WTC11 (cell line): ENCODE measurements around the gene TOX2. TPM values are rescaled to one million over a fixed set of nuclear protein-coding genes. Genes with fewer than 3 reads are reported as not detected.

Experiments
- ATAC-seq: fragments of 200-7000 bp; cut with Tn5 transposase; 2 replicates; pipeline ENCODE4 v1.10.0; 2021; ENCODE audit warnings: mild to moderate bottlenecking, moderate library complexity
- CTCF ChIA-PET: fragments of 300-600 bp; sonication (Branson Sonifier 250); formaldehyde crosslinking; loops from one replicate; lab custom pipeline; 2021; ENCODE audit warnings: antibody characterized with exemption; lab: Charles Lee
- POLR2A ChIA-PET: fragments of 350-600 bp; sonication (Branson Sonifier 250); formaldehyde crosslinking; loops from one replicate; lab custom pipeline; 2021; ENCODE audit warnings: antibody characterized with exemption; lab: Charles Lee
- DNase-seq: peaks from one replicate; pipeline ENCODE4 v3.0.0; 2021; ENCODE audit warnings: low spot score
- H3K27ac Mint-ChIP-seq: 2 replicates; pipeline ENCODE4 v1.8.0; 2021; ENCODE audit warnings: mixed read lengths
- H3K27me3 Mint-ChIP-seq: 2 replicates; pipeline ENCODE4 v1.8.0; 2021; ENCODE audit warnings: low read depth, mild to moderate bottlenecking, moderate library complexity, mixed read lengths
- H3K36me3 Mint-ChIP-seq: 2 replicates; pipeline ENCODE4 v1.8.0; 2021; ENCODE audit warnings: mixed read lengths
- H3K4me1 Mint-ChIP-seq: 2 replicates; pipeline ENCODE4 v1.8.0; 2022; ENCODE audit warnings: mixed read lengths
- H3K4me3 Mint-ChIP-seq: 2 replicates; pipeline ENCODE4 v1.8.0; 2021; ENCODE audit warnings: mild to moderate bottlenecking, moderate library complexity, mixed read lengths
- H3K9me3 Mint-ChIP-seq: 2 replicates; pipeline ENCODE4 v1.8.0; 2021; ENCODE audit warnings: mixed read lengths
- ATF1 ChIP-seq: sonication (generic); formaldehyde crosslinking; IDR thresholded peaks from 2 replicates; pipeline ENCODE4 v1.8.1; 2023; ENCODE audit warnings: mild to moderate bottlenecking, moderate library complexity, missing genetic modification reagents
- ELF4 ChIP-seq: sonication (generic); formaldehyde crosslinking; IDR thresholded peaks from 2 replicates; pipeline ENCODE4 v1.8.1; 2022; ENCODE audit warnings: low read depth, mild to moderate bottlenecking, moderate library complexity, missing genetic modification reagents
- EMX1 ChIP-seq: fragments of 250-450 bp; sonication (Bioruptor Pico); IDR thresholded peaks from 2 replicates; pipeline ENCODE4 v1.8.0; 2021; ENCODE audit warnings: mild to moderate bottlenecking
- ETV6 ChIP-seq: sonication (generic); formaldehyde crosslinking; IDR thresholded peaks from 2 replicates; pipeline ENCODE4 v1.8.1; 2022; ENCODE audit warnings: mild to moderate bottlenecking, missing genetic modification reagents
- FOXJ3 ChIP-seq: sonication (generic); formaldehyde crosslinking; IDR thresholded peaks from 2 replicates; pipeline ENCODE4 v1.9.0; 2021; ENCODE audit warnings: missing genetic modification reagents, mild to moderate bottlenecking, borderline replicate concordance
- FOXK1 ChIP-seq: sonication (generic); formaldehyde crosslinking; IDR thresholded peaks from 2 replicates; pipeline ENCODE4 v1.8.0; 2022; ENCODE audit warnings: mild to moderate bottlenecking, moderate library complexity, missing genetic modification reagents
- HMGA2 ChIP-seq: fragments of 250-450 bp; sonication (Bioruptor Pico); IDR thresholded peaks from 2 replicates; pipeline ENCODE4 v1.4.0; 2021; ENCODE audit warnings: mild to moderate bottlenecking, moderate library complexity
- JAZF1 ChIP-seq: fragments of 250-450 bp; sonication (Bioruptor Pico); IDR thresholded peaks from 2 replicates; pipeline ENCODE4 v1.9.0; 2021; ENCODE audit warnings: moderate library complexity, mild to moderate bottlenecking, inconsistent platforms
- MYBL2 ChIP-seq: sonication (generic); formaldehyde crosslinking; IDR thresholded peaks from 2 replicates; pipeline ENCODE4 v1.8.1; 2023; ENCODE audit warnings: mild to moderate bottlenecking, moderate library complexity, missing genetic modification reagents
- NFATC4 ChIP-seq: fragments of 250-450 bp; sonication (Bioruptor Pico); IDR thresholded peaks from 2 replicates; pipeline ENCODE4 v1.9.0; 2021; ENCODE audit warnings: mild to moderate bottlenecking
- NFE2L1 ChIP-seq: sonication (generic); formaldehyde crosslinking; IDR thresholded peaks from 2 replicates; pipeline ENCODE4 v1.8.1; 2023; ENCODE audit warnings: missing genetic modification reagents
- TEAD1 ChIP-seq: sonication (generic); formaldehyde crosslinking; IDR thresholded peaks from 2 replicates; pipeline ENCODE4 v1.8.0; 2022; ENCODE audit warnings: mild to moderate bottlenecking, missing genetic modification reagents
- ZBTB21 ChIP-seq: sonication (generic); formaldehyde crosslinking; IDR thresholded peaks from 2 replicates; pipeline ENCODE4 v1.8.1; 2023; ENCODE audit warnings: mild to moderate bottlenecking, missing genetic modification reagents, borderline replicate concordance
- ZNF219 ChIP-seq: sonication (generic); formaldehyde crosslinking; IDR thresholded peaks from 2 replicates; pipeline ENCODE4 v1.8.0; 2023; ENCODE audit warnings: missing genetic modification reagents, mild to moderate bottlenecking, borderline replicate concordance
- ZNF396 ChIP-seq: fragments of 250-450 bp; sonication (Bioruptor Pico); IDR thresholded peaks from 2 replicates; pipeline ENCODE4 v1.8.0; 2021; ENCODE audit warnings: mild to moderate bottlenecking, moderate library complexity, borderline replicate concordance
- total RNA-seq: library from RNA; stranded (reverse); gene quantifications from 3 replicates; pipeline ENCODE4 v1.2.3, GENCODE V29; 2021
- TF ChIP-seq, protein P1 (sequence below): fragments of 250-450 bp; sonication (Bioruptor Pico); IDR thresholded peaks from 2 replicates; pipeline ENCODE4 v1.9.0; 2021; ENCODE audit warnings: mild to moderate bottlenecking
- TF ChIP-seq, protein P2 (sequence below): sonication (generic); formaldehyde crosslinking; IDR thresholded peaks from 2 replicates; pipeline ENCODE4 v1.8.1; 2022; ENCODE audit warnings: mild to moderate bottlenecking, missing genetic modification reagents, moderate library complexity, borderline replicate concordance
- TF ChIP-seq, protein P3 (sequence below): sonication (generic); formaldehyde crosslinking; IDR thresholded peaks from 2 replicates; pipeline ENCODE4 v1.8.0; 2022; ENCODE audit warnings: mild to moderate bottlenecking, missing genetic modification reagents
- TF ChIP-seq, protein P4 (sequence below): sonication (generic); formaldehyde crosslinking; conservative IDR thresholded peaks from 2 replicates; pipeline ENCODE4 v1.8.1; 2022; ENCODE audit warnings: mild to moderate bottlenecking, missing genetic modification reagents
- TF ChIP-seq, protein P5 (sequence below): sonication (generic); formaldehyde crosslinking; IDR thresholded peaks from 2 replicates; pipeline ENCODE4 v1.8.0; 2022; ENCODE audit warnings: mild to moderate bottlenecking, missing genetic modification reagents
- TF ChIP-seq, protein P6 (sequence below): sonication (generic); formaldehyde crosslinking; IDR thresholded peaks from 2 replicates; pipeline ENCODE4 v1.8.0; 2022; ENCODE audit warnings: mild to moderate bottlenecking, missing genetic modification reagents
- TF ChIP-seq, protein P7 (sequence below): fragments of 250-450 bp; sonication (Bioruptor Pico); IDR thresholded peaks from 2 replicates; pipeline ENCODE4 v1.9.0; 2021; ENCODE audit warnings: moderate library complexity, mild to moderate bottlenecking, inconsistent platforms, borderline replicate concordance

The TOX2 gene
- total RNA-seq, 1 experiment from 2014 or later = 3.4 TPM

DNA sequence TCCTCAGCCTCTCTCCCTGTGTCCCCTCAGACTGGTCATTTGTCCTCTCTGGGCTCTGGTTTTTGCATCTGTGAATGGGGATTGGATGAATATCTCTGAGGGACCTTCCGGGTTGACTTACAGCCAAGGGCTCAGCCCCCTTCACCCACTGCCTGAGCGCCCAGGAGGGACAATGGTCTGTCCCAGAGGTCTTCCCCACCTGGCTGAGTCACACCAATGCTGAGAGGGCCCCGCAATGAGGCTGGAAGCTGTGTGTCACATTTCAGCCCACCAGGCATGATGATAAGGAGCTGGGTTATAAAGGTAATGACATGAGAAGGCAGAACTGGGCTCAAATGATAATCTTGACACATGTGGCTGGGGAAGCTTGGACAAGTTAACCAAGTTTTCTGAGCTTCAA lies 70.5 kb downstream of the TOX2 start:
- H3K9me3 Mint-ChIP-seq = peaks cover 8% of the 10 kb centered on the region
- H3K27ac Mint-ChIP-seq = no peak overlapping the region
- no peaks in the 10 kb centered on the region for H3K36me3 Mint-ChIP-seq
- H3K27me3 Mint-ChIP-seq = no peaks in the 10 kb centered on the region
- no peak for TF ChIP-seq FOXK1
- TF ChIP-seq EMX1 (CRISPR knock-in tag) = no peak
- TF ChIP-seq, protein P1, sequence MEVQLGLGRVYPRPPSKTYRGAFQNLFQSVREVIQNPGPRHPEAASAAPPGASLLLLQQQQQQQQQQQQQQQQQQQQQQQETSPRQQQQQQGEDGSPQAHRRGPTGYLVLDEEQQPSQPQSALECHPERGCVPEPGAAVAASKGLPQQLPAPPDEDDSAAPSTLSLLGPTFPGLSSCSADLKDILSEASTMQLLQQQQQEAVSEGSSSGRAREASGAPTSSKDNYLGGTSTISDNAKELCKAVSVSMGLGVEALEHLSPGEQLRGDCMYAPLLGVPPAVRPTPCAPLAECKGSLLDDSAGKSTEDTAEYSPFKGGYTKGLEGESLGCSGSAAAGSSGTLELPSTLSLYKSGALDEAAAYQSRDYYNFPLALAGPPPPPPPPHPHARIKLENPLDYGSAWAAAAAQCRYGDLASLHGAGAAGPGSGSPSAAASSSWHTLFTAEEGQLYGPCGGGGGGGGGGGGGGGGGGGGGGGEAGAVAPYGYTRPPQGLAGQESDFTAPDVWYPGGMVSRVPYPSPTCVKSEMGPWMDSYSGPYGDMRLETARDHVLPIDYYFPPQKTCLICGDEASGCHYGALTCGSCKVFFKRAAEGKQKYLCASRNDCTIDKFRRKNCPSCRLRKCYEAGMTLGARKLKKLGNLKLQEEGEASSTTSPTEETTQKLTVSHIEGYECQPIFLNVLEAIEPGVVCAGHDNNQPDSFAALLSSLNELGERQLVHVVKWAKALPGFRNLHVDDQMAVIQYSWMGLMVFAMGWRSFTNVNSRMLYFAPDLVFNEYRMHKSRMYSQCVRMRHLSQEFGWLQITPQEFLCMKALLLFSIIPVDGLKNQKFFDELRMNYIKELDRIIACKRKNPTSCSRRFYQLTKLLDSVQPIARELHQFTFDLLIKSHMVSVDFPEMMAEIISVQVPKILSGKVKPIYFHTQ (CRISPR knock-in tag) = no peak
- TF ChIP-seq, protein P2, sequence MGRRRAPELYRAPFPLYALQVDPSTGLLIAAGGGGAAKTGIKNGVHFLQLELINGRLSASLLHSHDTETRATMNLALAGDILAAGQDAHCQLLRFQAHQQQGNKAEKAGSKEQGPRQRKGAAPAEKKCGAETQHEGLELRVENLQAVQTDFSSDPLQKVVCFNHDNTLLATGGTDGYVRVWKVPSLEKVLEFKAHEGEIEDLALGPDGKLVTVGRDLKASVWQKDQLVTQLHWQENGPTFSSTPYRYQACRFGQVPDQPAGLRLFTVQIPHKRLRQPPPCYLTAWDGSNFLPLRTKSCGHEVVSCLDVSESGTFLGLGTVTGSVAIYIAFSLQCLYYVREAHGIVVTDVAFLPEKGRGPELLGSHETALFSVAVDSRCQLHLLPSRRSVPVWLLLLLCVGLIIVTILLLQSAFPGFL (CRISPR knock-in tag) = no peak
- no peak for TF ChIP-seq ELF4
- TF ChIP-seq NFE2L1 (CRISPR knock-in tag) = no peak
- TF ChIP-seq, protein P3, sequence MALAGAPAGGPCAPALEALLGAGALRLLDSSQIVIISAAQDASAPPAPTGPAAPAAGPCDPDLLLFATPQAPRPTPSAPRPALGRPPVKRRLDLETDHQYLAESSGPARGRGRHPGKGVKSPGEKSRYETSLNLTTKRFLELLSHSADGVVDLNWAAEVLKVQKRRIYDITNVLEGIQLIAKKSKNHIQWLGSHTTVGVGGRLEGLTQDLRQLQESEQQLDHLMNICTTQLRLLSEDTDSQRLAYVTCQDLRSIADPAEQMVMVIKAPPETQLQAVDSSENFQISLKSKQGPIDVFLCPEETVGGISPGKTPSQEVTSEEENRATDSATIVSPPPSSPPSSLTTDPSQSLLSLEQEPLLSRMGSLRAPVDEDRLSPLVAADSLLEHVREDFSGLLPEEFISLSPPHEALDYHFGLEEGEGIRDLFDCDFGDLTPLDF = no peak
- TF ChIP-seq ZBTB21 (CRISPR knock-in tag) = no peak
- TF ChIP-seq, protein P4, sequence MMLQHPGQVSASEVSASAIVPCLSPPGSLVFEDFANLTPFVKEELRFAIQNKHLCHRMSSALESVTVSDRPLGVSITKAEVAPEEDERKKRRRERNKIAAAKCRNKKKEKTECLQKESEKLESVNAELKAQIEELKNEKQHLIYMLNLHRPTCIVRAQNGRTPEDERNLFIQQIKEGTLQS = no peak
- ChIA-PET CTCF (no interaction called here), POLR2A (interaction anchor here (0.5 kb wide), 1 partner anchor 38 kb away, joined by 3 read pairs; no protein-coding TSS in a partner anchor)
- no peaks in the 10 kb centered on the region for H3K4me1 Mint-ChIP-seq
- DNase-seq (no peak), ATAC-seq (no peak)
- no peak overlapping the region for H3K4me3 Mint-ChIP-seq

DNA sequence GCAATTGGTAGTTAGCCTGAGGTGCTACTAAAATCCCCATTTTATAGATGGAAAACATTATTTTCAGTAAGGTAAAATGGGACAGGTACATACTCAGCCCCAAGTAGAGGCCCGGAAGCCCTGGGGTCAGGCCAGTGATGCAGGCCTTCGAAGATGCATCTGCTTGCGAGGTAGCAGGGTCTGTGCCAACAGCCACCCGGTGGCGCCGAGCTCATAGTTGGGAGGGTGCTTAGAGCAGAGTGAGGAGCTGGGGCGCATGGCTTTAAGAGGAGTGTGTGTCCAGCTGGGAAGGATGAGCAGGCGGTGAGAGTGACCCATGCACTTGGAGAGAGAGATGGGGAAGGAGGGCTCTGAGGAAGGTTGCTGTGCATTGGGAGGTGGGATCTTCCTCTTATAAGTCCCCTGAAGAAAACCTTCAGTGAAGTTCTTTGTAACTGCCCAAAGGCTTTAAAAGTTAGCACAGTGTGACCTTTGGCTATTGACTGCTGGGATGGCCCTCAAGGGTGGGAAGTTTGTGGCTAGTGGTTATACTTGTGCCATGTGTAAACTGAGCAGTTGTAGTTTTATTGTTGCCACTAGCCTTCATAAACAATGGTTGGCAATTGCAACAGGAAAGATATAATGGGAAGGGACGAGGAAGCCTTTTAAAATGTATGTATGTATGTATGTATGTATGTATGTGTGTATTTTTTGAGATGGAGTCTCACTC lies 71.1 kb downstream of the TOX2 start:
- Mint-ChIP-seq H3K36me3 (no peaks in the 10 kb centered on the region), H3K27ac (no peak overlapping the region), H3K27me3 (no peaks in the 10 kb centered on the region), H3K9me3 (peaks cover 9% of the 10 kb centered on the region), H3K4me1 (no peaks in the 10 kb centered on the region), H3K4me3 (no peak overlapping the region)
- no peak for TF ChIP-seq FOXJ3
- no peak for TF ChIP-seq HMGA2 (CRISPR knock-in tag)
- no peak for TF ChIP-seq NFATC4 (CRISPR knock-in tag)
- TF ChIP-seq JAZF1 (CRISPR knock-in tag) = no peak
- TF ChIP-seq, protein P5, sequence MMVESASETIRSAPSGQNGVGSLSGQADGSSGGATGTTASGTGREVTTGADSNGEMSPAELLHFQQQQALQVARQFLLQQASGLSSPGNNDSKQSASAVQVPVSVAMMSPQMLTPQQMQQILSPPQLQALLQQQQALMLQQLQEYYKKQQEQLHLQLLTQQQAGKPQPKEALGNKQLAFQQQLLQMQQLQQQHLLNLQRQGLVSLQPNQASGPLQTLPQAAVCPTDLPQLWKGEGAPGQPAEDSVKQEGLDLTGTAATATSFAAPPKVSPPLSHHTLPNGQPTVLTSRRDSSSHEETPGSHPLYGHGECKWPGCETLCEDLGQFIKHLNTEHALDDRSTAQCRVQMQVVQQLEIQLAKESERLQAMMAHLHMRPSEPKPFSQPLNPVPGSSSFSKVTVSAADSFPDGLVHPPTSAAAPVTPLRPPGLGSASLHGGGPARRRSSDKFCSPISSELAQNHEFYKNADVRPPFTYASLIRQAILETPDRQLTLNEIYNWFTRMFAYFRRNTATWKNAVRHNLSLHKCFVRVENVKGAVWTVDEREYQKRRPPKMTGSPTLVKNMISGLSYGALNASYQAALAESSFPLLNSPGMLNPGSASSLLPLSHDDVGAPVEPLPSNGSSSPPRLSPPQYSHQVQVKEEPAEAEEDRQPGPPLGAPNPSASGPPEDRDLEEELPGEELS (CRISPR knock-in tag) = no peak
- TF ChIP-seq, protein P2 (CRISPR knock-in tag) = no peak
- TF ChIP-seq, protein P6, sequence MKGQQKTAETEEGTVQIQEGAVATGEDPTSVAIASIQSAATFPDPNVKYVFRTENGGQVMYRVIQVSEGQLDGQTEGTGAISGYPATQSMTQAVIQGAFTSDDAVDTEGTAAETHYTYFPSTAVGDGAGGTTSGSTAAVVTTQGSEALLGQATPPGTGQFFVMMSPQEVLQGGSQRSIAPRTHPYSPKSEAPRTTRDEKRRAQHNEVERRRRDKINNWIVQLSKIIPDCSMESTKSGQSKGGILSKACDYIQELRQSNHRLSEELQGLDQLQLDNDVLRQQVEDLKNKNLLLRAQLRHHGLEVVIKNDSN = no peak
- no peak for TF ChIP-seq ETV6
- no peak for TF ChIP-seq ATF1 (CRISPR knock-in tag)
- no peak for TF ChIP-seq ZNF396
- TF ChIP-seq, protein P7, sequence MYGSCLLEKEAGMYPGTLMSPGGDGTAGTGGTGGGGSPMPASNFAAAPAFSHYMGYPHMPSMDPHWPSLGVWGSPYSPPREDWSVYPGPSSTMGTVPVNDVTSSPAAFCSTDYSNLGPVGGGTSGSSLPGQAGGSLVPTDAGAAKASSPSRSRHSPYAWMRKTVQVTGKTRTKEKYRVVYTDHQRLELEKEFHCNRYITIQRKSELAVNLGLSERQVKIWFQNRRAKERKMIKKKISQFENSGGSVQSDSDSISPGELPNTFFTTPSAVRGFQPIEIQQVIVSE (CRISPR knock-in tag) = no peak
- TF ChIP-seq MYBL2 (CRISPR knock-in tag) = no peak
- TF ChIP-seq TEAD1 (CRISPR knock-in tag) = no peak
- TF ChIP-seq ZNF219 (CRISPR knock-in tag) = no peak
- peak; percentile 44 for ATAC-seq
- CTCF ChIA-PET = no interaction called here
- no peak for DNase-seq
- POLR2A ChIA-PET = interaction anchor here (0.5 kb wide), 1 partner anchor 37 kb away, joined by 3 read pairs; no protein-coding TSS in a partner anchor
